HG02840 (cell line): ENCODE results near the gene KCNIP1.

Experiments used
- ATAC-seq: cut with Tn5 transposase; IDR thresholded peaks from one replicate; pipeline ENCODE4 v1.9.1; 2021; ENCODE audit warnings: mild to moderate bottlenecking, moderate library complexity, moderate number of reproducible peaks; ENCODE audit not compliant: unreplicated experiment, low FRiP score

KCNIP1 gene

DNA sequence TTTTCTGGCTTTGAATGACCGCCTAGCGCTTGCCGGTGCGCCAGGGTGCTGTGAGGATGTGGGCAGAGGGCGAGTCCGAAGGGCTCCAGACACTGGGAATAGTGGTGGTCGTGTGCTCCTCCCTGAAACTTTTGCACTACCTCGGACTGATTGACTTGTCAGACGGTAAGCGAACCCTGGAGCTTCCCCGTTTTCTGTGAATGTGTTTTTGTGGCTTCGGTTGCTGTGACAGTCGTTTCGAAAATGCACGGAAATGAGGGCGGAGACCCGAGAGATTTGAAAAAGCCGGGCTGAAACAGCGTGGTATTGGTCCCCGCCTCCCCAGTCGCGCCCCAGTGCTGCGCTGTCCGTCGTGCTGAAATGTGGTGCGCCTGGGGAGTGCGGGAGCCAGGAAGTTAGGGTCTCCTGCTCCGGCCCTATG is 177.2 kb downstream of the KCNIP1 start:
- no peak for ATAC-seq

DNA sequence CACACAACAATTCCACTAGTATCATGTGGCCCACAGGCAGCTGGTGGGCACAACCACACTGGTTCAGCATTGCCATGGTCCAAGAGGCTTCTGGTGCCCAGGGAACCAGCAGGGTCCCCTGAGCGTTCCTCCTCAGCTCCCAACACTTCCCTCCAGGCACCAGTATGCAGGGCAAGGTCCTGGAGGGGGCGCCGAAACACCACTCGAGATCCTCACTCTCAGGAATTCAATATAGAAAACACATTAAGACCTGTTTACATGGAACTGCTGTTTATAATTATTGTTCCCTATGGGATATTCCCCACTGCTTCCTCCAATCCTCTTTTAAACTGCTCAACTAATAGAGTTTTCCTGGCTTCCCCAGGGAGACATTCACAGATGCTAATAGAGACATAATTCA is 187.8 kb downstream of the KCNIP1 start:
- no peak for ATAC-seq

DNA sequence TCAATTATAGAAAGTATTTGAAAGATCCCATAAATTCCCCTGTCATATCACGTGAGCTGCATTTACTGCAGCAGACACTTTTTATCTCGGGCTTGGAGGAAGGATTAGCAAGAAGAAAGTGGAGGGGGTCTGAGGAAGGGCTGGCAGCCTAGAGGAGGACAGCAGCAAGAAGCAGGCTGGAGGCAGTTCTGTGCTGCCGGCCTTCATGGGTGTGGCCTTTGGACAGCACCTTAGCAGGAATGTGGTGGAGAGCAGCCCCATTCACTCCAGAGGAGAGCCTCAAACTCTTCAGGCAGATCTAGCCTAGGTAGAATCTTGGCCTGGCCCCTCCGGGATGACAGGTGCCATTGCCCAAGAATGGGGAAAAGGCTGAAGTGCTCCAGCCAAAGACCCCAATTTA is 189.9 kb downstream of the KCNIP1 start:
- no peak for ATAC-seq

DNA sequence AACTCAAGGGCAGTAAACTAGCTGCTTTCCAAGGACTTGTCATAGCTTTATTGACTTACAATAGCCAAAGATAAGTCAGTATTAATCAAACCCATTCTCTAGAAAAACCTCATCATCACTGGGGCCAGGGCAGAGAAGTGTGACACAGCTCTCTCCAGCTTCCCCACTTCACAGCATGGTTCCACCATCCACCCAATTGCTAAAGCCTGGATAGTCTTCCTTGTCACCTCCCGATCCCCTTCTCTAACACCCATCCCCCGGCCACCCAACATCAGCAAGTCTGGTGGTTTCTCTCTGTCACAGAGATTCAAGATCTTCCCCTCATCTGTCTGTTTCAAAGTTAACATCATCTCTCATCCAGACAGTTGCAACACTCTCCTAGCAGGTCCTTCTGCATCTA is 191.1 kb downstream of the KCNIP1 start:
- no peak for ATAC-seq

DNA sequence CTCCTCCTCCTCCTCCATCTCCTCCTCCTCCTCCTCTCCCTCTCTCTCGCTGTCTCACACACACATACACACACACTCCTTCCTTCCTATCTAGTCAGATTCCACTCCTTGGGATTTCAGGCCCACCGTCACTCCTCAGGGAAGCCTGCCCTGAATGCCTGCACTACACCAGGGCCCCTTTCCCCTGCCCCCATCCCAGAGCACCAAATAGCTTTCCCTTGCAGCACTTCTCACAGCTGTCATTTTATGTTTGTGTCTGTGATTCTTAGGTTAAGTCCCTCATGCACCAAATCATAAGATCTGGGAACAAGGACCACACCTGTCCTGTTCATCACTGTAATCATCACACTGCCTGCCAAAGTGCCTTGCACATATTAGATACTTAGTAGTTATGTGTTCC is 193.2 kb downstream of the KCNIP1 start:
- no peak for ATAC-seq

DNA sequence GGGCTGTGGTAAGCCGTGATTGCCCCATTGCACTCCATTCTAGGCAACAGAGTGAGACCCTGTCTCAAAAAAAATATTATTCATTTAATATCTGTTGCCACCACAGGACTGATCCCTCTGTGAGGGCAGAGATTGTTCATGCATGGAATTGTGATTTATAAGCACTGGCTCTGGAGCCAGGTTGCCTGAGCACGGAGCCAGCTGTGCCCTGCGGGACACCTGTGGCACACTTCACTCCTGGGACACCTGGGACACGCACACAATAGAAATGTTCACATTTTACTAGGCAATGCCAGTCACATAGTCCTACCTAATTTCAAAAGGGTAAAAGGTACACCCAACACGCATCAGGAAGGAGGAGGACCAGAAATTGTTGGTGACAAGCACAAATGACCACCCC is 196.7 kb downstream of the KCNIP1 start:
- no peak for ATAC-seq

DNA sequence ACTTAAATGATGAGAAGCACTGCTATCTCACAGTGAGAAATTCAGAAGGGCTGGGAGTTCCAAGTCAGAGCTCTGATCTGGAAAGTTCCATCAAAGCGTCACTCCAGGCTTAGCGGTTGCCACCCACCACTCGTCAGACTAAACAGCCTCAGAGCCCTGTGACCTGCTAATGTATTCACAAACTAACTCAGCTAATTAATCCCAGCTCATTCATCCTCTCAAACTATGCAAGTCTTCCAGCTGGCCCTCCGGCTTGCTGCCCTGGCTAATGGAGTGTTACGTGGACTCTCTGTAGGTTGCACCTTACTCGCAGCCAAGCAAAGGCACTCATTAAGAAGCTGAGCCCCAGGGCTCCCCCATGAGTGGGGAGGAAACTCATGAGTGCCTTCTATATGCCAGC is 197.5 kb downstream of the KCNIP1 start:
- no peak for ATAC-seq

DNA sequence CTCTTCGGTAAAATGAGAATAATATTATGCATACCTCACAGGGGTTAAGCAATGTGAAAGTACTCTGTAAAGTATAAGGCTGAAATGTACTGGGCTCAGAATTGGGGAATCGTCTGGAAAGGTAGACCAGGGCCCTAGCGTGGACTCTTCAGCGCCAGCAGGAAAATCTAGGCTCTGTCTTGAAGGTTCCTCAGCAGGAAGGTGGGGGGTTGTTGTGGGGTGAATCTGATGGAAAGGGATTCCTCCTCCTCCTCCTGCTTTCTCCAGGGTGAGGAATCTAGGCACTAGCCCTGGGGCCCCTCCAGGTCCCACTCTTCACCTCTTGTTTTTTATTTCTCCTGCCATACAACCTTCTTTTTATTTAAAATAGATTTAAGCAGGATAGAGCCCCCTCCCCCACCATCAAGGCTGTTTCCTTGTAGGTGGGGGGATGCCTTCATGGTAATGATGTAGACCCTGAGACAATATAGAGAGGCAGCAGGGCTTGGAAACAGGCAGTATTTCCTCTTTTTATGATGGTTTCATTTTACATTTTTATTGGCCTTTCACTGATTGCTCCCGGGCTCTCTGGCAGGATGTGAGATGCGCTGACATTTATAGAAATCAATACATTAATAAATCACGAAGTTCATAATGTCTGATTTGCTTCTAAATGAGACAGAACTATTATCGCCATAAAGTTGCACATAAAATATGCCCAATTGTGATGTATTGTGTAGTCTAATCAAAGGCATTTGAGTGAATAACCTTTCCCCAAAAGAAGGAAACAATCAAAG is 200.8 kb downstream of the KCNIP1 start:
- no peak for ATAC-seq

DNA sequence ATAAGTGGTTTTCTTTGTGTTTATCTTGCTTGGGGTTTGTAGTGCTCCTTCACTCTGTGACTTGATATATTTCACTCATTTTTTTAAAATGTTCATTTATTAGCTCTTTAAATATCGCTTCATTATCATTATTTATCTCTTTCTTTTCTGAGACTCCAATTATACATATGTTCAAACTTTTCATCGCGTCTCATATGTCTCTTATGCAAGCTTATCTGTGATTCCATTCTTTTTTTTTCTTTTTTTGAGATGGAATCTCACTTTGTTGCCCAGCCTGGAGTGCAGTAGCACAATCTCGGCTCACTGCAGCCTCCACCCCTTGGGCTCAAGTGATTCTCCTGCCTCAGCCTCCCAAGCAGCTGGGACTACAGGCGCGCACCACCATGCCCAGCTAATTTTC is 205.8 kb downstream of the KCNIP1 start:
- ATAC-seq, result no peak

DNA sequence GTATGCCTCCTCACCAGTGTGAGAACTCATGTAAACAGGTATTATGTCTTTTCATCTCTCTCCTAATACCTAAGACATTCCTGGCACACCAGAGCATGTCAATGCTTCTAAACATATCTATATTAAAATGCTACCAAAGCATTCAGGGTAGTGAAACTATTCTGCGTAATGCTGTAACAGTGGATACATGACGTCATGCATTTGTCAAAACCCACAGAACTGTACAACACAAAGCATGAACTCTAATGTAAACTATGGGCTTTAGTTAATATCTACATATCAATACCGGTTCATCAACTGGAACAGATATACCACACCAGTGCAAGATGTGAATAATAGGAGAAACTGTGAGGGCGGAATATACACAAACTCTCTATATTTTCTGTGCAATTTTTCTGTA is 207.5 kb downstream of the KCNIP1 start:
- no peak for ATAC-seq

DNA sequence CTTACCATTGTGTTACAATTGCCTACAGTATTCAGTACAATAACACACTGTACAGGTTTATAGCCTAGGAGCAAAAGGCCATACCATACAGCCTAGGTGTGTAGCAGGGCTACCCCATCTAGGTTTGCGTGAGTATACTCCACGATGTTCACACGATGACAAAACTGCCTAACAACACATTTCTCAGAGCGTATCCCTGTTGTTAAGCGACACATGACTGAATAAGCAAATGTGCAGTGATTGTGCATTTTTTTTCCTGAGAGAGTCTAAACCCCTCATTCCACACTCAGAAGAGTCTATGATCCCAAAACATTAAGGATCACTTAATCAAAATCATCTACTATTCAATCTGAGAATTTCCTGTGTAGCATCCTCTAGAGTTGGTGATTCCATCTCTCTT is 211.3 kb downstream of the KCNIP1 start:
- no peak for ATAC-seq

DNA sequence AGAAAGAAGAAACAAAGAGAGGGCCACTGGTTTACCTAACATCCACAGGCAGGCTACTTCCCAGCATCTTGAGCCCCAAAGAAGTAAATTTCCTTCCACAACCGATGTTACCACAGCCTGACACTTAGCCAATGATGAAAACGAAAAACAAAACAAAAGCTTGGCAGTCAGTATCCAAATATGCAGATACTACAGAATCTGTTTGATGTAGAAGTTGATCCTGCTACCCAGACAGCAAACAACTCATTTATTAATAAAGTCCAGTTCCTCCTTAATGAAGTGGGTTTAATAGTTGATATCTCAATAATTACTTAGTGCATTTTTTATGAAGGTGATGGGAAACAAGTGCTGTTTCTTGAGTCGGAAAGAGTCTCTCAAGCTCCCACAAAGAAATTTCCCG is 212.6 kb downstream of the KCNIP1 start:
- ATAC-seq, result no peak

DNA sequence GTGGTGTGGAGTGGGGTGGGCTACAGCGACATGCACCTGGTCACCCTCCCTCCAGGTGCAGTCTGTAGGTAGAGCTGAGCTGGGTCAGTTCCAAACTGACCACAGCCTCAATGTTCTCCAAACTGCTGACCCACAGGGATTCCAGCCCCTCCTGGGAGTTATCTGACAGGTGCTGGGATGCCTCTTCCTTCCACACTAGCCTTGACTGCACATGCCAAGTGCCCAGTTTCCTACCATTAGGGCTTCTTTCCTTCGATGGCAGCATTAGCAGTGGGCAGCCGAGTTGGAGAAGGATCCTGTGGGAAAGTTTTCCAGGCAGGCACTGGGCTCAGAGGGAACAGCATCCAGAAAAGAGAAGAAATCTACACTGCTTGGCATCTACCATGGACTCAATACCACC is 215.7 kb downstream of the KCNIP1 start:
- ATAC-seq, result no peak

DNA sequence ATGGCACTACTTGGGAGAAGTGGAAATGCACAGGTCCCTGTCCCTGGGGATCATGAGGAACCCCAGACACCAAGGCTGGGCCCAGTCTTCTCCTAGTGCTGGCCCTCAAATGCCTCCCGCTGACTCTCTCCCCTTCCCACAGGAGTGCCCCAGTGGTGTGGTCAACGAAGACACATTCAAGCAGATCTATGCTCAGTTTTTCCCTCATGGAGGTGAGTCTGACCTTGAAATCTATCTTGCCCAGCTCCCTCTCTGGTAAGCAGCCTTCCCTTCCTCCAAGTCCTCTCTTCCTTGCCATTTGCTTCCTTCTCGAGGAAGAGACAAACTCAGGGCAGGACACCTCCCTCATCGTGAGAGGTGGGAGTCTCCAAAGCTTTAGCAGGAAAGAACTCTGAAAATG is 216.4 kb downstream of the KCNIP1 start:
- no peak for ATAC-seq

DNA sequence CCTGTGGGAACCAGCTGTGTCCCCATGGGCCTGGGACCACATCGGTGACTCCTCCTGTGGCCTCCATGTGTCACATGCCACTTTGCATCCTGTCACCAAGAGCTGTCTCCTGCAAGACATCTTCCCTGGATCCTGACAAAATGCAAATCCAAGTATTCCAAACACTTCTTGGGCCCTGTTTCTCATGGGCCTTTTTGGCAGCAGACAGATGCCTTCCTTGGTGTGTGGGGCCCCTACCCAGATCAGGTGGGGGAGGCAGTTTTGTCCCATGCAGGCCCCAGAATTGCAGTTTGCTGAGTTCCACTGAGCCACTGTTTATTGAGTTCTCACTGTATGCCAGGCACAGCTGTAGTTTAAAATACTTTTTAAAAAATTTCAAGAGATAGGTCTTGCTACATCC is 217.2 kb downstream of the KCNIP1 start:
- no peak for ATAC-seq

DNA sequence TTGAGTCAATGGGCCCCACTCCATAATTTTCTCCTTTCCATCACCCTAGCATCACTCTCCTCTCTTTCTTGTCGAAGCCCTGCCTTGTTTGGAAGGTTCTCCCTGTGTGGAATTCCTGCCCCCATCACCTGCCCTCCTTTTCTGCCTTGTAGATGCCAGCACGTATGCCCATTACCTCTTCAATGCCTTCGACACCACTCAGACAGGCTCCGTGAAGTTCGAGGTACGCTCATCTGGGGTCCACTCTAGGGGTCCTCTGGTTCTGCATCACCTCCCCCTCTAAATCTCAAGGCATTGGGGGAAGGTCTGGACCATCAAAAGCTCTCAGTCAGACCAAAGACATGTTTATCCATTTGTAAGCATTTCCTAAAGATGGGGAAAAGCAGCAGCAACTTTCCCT is 217.9 kb downstream of the KCNIP1 start:
- ATAC-seq, result no peak

DNA sequence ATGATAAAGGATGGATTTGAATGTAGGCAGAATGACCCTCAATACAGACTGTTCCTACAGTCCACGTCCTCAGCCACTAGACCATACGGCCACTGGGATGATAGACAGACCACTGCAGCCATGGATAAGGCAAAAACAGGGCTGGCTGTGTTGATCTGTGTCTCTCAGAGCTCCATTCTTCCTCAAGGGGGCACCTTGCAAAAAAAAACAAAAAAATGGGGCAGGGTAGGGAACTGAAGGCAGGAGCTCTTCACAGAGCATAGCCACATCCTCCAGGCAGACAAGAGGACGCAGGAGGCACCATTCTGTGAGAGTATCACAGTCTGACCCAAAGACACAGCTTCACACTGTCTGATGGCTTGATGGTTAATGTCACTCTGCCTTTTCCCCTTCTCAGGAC is 218.5 kb downstream of the KCNIP1 start:
- ATAC-seq, result no peak

DNA sequence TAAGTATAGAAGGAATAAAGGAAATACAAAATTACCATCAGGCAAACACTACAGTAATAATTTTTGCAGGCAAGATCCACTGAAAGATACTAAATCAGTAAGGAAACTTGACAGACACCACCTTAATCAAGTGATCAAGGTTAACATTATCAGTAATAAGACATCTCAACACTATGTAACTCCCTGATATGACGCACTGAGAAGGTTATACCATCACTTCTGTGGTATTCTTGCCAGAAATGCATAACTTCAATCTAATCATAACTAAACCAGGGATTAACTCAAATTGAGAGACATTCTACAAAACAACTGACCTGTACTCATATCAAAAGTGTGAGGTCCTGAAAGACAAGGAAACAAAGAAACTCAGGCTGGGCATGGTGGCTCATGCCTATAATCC is 227.2 kb downstream of the KCNIP1 start:
- ATAC-seq, result no peak

DNA sequence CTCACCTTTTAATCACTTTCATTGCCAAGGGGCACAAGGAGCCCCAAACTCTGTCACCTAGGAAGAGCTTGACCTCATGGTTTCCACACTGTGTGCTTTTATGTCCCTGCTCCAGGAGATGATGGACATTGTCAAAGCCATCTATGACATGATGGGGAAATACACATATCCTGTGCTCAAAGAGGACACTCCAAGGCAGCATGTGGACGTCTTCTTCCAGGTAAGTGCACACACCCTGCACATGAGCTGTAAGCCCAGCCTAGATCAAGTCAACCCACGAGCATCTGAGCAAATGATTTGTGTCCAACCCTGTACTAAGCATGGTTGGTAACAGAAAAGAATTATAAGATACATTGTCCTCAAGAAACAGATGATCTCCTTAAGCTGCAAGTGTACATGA is 228.9 kb downstream of the KCNIP1 start:
- no peak for ATAC-seq

DNA sequence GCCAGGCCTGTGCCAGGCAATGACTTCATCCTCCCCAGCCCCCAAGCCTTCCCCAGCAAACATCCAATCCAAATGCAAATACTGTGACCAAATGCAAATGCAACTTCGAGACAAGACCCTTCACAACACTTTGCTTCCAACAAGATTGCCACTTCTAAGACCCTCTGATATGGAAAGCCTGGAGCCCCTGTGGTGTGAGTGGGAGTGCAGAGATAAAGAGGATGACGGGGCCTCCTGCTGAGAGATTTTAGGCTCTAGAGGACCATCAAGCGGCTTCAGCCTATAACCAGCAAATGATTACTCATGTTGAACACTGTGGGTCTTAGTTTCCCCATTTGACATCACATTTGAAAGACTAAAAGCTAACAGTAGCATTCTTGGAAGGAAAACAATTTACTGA is 233.1 kb downstream of the KCNIP1 start:
- no peak for ATAC-seq

DNA sequence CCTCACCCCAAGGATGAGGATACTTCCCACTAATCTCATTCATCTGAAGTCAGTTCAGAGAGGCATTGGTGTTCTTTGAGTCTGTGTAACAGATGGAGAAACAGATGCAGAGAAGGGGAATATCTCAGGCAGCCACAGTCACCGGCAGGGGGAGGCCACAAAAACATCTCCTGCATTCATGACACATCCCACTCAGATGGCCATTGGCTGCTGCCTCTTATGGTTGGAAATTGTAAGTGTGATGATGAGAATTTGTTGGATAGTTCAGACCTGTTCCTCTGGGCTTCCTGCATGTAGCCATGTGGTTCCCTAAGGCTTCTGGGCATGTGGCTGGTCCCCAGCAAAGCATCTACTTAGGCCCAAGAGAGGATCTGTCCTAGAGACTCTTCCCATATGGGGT is 233.8 kb downstream of the KCNIP1 start:
- no peak for ATAC-seq

DNA sequence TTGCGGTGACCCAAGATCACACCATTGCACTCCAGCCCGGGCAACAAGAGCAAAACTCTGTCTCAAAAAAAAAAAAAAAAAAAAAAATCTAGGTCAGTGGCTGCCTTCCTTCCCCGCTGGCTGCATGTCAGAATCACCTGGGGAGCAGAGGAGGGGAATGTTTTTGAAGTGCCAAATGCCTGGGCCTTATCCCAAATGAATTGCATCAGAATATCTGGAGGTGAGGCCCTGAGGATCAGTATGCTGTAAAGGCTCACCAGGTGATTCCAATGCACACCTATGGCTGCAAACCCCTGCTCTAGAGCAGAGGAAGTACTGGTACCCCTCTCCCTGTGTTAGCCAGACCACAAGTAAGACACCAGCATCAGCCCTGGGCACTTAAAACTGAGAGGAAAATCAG is 235.0 kb downstream of the KCNIP1 start:
- ATAC-seq, result no peak

DNA sequence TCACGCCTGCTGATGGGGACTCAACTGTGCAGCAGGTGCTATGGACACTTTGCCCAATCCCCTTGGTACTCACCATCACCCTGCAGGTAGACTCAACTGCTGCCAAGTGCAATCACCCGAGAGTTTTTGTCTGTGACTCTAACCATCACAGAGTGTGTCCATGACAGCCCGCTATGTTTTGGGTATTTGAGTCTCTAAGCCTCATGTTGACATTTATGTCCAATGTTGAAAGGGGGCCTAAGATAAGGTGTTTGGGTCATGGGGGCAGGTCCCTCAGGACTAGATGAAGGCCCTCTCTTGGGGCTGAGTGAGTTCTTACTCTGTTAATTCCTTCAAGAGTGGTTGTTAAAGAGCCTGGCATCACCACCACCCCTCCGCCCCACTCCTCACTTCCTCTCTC is 235.6 kb downstream of the KCNIP1 start:
- ATAC-seq, result no peak
